BJ (cell line): ENCODE measurements around the gene RPUSD1. TPM values are rescaled to one million over a fixed set of nuclear protein-coding genes. Genes with fewer than 3 reads are reported as not detected.
A peak's percentile ranks its signal among the peaks of the same experiment; 100 is the strongest.
"Not testable (repeated sequence)": the region's sequence is repeated elsewhere in the genome, so short reads cannot be mapped to it uniquely, and the experiment has no call there.

ENCODE experiments used
- CTCF ChIA-PET: fragments of 350-600 bp; formaldehyde crosslinking; extraction: SDS; loops from one replicate; lab custom pipeline; 2021; ENCODE audit warnings: antibody characterized with exemption, inconsistent platforms; lab: Yijun Ruan, JAX
- POLR2A ChIA-PET: fragments of 300-600 bp; sonication (Branson Sonifier 250); formaldehyde crosslinking; extraction: SDS; loops from one replicate; lab custom pipeline; 2021; ENCODE audit warnings: antibody characterized with exemption; lab: Charles Lee
- DNase-seq: peaks from one replicate; pipeline ENCODE4 v3.0.0-alpha.2; 2011; ENCODE audit warnings: low read depth
- H3K27me3 ChIP-seq: 2 replicates; pipeline ENCODE4 v1.6.0; 2011; ENCODE audit warnings: low read length; ENCODE audit not compliant: control insufficient read depth, insufficient read depth
- H3K36me3 ChIP-seq: 2 replicates; pipeline ENCODE4 v1.5.1; 2011; ENCODE audit warnings: low read length; ENCODE audit not compliant: control insufficient read depth, insufficient read depth
- H3K4me3 ChIP-seq: 2 replicates; pipeline ENCODE4 v1.5.1; 2011; ENCODE audit warnings: low read depth, mild to moderate bottlenecking, control low read depth, low read length
- CTCF ChIP-seq: IDR thresholded peaks from 2 replicates; pipeline ENCODE4 v1.5.1; 2011; ENCODE audit warnings: low read depth, mild to moderate bottlenecking, control low read depth, inconsistent platforms, low read length, moderate library complexity; ENCODE audit not compliant: insufficient read depth
- polyA minus RNA-seq: library from RNA; depleted of rRNA, polyadenylated mRNA; stranded (reverse); fragments of >200 nt; gene quantifications from 2 replicates; pipeline ENCODE4 v1.2.3, GENCODE V29; 2011; rRNA and poly(A)+ RNA removed
- polyA plus RNA-seq: library from polyadenylated mRNA; depleted of rRNA; stranded (reverse); fragments of >200 nt; gene quantifications from 2 replicates; pipeline ENCODE4 v1.2.3, GENCODE V29; 2011; rRNA removed

RPUSD1 gene
- polyA plus RNA-seq (13.7 and 24.7 TPM in 2 replicates), polyA minus RNA-seq (7.0 and 12.0 TPM in 2 replicates)

- H3K36me3 ChIP-seq = peaks cover 11% of the 10 kb centered on the region
- H3K27me3 ChIP-seq = no peaks in the 10 kb centered on the region
- no peak for DNase-seq
- peak within 1 kb of the TSS; percentile 96 for H3K4me3 ChIP-seq
- POLR2A ChIA-PET = interaction anchor here (0.5 kb wide), 1 partner anchor 84 kb away, joined by 4 read pairs; no protein-coding TSS in a partner anchor
- TF ChIP-seq CTCF = no peak
- CTCF ChIA-PET = interaction anchor here (0.9 to 7.8 kb wide), 4 partner anchors 60 to 269 kb away, joined by 3 to 120 read pairs (median 4); partner anchors contain the start of gene METRN
These were observed at the start of gene RPUSD1 for GRCh38 chr16:787978-788398. TSS of gene RPUSD1 (minus strand) at chr16:788381. CDS start at chr16:787737, 644 bp downstream.

GRCh38 chr16:836822-837221 lies 48.6 kb upstream of the RPUSD1 start:
- H3K4me3 ChIP-seq, CTCF ChIA-PET, DNase-seq, H3K27me3 ChIP-seq, H3K36me3 ChIP-seq, POLR2A ChIA-PET: not testable (repeated sequence)

DNA sequence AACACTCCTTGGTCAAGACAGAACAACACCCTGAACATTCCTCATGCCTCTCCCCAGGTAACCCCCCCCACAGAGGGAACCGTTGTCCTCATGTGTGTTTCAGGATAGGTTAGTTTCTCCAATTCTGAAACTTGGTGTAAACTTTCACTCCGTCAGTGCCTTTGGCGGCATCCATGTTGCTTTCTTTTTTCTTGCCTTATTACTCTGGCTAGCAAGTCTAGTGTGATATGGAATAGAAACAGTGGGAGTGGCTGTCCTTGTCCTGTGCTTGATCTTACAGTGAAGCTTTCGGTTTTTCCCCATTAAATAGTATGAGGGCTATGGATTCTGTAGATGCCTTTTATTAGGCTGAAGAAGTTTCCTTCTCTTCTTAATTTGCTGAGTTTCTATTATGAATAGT lies 48.0 kb upstream of the RPUSD1 start:
- ChIA-PET POLR2A (no interaction called here), CTCF (no interaction called here)
- Histone ChIP-seq H3K36me3 (no peaks in the 10 kb centered on the region), H3K27me3 (no peaks in the 10 kb centered on the region), H3K4me3 (no peak overlapping the region)
- no peak for TF ChIP-seq CTCF
- DNase-seq = no peak

GRCh38 chr16:835373-835772 lies 47.2 kb upstream of the RPUSD1 start:
- H3K36me3 ChIP-seq = no peaks in the 10 kb centered on the region
- ChIA-PET POLR2A (no interaction called here), CTCF (no interaction called here)
- no peak for TF ChIP-seq CTCF
- H3K27me3 ChIP-seq = no peaks in the 10 kb centered on the region
- no peak for DNase-seq
- no peak overlapping the region for H3K4me3 ChIP-seq

DNA sequence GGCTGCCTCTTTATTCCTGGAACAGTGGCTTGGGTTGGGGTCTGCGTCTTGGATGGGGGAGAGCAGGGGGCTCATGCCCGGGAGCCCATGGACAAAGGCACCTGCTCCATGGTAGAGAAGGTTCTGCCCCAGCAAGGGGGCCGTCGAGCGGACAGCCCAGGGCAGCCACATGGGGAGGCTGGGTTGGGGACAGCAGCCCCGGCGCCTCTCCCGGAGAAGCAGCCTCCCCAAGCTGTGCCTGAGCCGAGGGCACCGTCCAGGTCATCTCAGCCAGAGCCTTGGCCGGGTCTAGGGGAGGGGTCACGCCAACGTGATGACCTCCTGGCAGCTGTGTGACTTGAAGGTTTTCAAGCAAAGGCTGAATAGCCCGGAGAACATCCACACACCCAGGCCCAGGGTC lies 45.2 kb upstream of the RPUSD1 start:
- no peak for TF ChIP-seq CTCF
- no peak for DNase-seq
- H3K36me3 ChIP-seq = no peaks in the 10 kb centered on the region
- no peaks in the 10 kb centered on the region for H3K27me3 ChIP-seq
- no peak overlapping the region for H3K4me3 ChIP-seq
- CTCF ChIA-PET = no interaction called here
- POLR2A ChIA-PET = no interaction called here
